ENCODE measurements around the gene TREM1. TPM values are rescaled to one million over a fixed set of nuclear protein-coding genes. Genes with fewer than 3 reads are reported as not detected.

Gene TREM1
- total RNA-seq, 1 donor from 2014 or later, result not detected

DNA sequence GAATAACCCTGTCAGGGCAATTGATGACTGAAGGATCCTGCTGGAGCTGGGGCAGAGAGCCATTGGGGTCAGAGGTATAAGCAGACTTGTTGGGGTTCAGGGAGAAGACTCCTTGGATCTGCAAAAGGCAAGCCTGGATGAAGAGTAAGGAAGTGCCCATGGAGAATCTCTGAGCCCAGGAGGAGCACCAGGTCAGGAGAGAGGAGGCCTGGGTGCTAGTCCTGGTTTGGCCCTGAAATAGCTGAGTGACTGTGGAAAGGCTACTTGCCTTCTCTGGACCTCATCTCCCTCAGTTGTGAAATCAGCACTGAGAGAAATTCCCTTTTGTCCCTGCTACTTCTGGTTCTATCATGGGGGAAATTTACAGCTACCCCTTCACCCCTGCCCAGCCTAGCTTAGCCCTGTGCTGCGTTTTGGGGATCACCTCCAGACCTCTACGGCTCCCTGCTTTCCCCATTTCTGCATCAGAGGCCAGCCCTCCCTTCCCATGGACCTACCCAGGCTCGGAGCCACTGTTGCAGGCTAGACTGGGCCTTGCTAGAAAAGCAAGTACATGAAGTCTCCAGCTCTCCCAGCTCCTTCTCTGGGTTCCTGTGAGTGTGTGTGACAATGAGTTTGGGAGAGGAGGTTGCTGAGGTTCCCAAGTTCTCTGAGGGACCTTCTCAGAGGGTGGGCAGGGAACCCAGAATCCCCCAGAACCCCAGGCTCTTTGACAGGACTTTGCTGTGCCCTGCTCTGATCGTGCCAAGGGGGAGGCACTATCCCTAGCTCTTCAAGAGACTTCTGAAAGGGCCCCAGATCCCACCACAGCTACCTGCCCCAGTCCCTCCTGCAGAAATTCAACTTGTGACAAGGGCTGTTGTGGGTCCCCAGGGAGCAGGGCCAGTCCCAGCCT lies 46.6 kb upstream of the TREM1 start:
- ATAC-seq (ENCODE audit: low read depth) (no peak), DNase-seq (no peak)
- peak overlapping the region; percentile 90 for H3K27ac Mint-ChIP-seq
- H3K36me3 Mint-ChIP-seq (ENCODE audit: low read depth), result no peaks in the 10 kb centered on the region
- H3K4me1 Mint-ChIP-seq, result peaks cover 49% of the 10 kb centered on the region
- ChIA-PET POLR2A (interaction anchor here (0.5 to 3.1 kb wide), 9 partner anchors 9 to 705 kb away, joined by 3 to 17 read pairs (median 4); partner anchors contain the start of genes NFYA, OARD1 and TOMM6), CTCF (interaction anchor here (0.9 to 4.3 kb wide), 6 partner anchors 10 to 259 kb away, joined by 3 to 37 read pairs (median 8); no protein-coding TSS in a partner anchor)
- intact Hi-C loops (cut with micrococcal nuclease), result no loop called here
- H3K27me3 Mint-ChIP-seq, result peaks cover 3% of the 10 kb centered on the region
- no peaks in the 10 kb centered on the region for H3K9me3 Mint-ChIP-seq
- TF ChIP-seq, protein P1, sequence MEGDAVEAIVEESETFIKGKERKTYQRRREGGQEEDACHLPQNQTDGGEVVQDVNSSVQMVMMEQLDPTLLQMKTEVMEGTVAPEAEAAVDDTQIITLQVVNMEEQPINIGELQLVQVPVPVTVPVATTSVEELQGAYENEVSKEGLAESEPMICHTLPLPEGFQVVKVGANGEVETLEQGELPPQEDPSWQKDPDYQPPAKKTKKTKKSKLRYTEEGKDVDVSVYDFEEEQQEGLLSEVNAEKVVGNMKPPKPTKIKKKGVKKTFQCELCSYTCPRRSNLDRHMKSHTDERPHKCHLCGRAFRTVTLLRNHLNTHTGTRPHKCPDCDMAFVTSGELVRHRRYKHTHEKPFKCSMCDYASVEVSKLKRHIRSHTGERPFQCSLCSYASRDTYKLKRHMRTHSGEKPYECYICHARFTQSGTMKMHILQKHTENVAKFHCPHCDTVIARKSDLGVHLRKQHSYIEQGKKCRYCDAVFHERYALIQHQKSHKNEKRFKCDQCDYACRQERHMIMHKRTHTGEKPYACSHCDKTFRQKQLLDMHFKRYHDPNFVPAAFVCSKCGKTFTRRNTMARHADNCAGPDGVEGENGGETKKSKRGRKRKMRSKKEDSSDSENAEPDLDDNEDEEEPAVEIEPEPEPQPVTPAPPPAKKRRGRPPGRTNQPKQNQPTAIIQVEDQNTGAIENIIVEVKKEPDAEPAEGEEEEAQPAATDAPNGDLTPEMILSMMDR (IDR thresholded peaks at IDR 0.05), result no peak
- peak overlapping the region; percentile 57 for H3K4me3 Mint-ChIP-seq

DNA sequence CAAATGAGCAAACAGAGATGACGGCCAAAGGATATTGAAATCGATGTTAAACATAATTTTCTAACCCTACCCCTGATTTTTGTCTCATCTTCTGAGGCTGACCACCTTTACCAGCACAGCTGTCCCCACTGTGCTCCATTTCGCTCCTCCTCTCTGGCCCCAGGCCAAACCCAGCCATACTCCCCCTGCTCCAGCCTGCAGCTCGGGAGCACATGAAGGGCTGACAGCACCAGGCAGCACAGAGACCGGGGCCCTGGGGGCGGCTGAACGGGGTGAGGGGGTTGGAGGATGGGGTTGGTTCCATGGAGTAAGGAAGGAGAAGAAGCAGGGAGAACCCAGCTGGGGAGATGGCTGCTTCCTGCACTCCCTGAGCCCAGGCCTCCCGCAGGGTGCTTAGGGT lies 45.8 kb upstream of the TREM1 start:
- ATAC-seq (ENCODE audit: low read depth) (no peak), DNase-seq (no peak)
- intact Hi-C loops (cut with micrococcal nuclease), result no loop called here
- H3K4me3 Mint-ChIP-seq, result no peak overlapping the region
- CTCF ChIA-PET, result interaction anchor here (0.9 to 4.3 kb wide), 3 partner anchors 13 to 26 kb away, joined by 3 to 37 read pairs (median 12); no protein-coding TSS in a partner anchor
- H3K9me3 Mint-ChIP-seq, result no peaks in the 10 kb centered on the region
- H3K4me1 Mint-ChIP-seq, result peaks cover 49% of the 10 kb centered on the region
- POLR2A ChIA-PET, result interaction anchor here (2.9 to 3.1 kb wide), 2 partner anchors 13 to 260 kb away, joined by 13 to 17 read pairs; partner anchors contain the start of genes NFYA and OARD1
- peaks cover 4% of the 10 kb centered on the region for H3K27me3 Mint-ChIP-seq
- H3K27ac Mint-ChIP-seq, result no peak overlapping the region
- no peaks in the 10 kb centered on the region for H3K36me3 Mint-ChIP-seq (ENCODE audit: low read depth)
- TF ChIP-seq, protein P1 (IDR thresholded peaks at IDR 0.05), result no peak

DNA sequence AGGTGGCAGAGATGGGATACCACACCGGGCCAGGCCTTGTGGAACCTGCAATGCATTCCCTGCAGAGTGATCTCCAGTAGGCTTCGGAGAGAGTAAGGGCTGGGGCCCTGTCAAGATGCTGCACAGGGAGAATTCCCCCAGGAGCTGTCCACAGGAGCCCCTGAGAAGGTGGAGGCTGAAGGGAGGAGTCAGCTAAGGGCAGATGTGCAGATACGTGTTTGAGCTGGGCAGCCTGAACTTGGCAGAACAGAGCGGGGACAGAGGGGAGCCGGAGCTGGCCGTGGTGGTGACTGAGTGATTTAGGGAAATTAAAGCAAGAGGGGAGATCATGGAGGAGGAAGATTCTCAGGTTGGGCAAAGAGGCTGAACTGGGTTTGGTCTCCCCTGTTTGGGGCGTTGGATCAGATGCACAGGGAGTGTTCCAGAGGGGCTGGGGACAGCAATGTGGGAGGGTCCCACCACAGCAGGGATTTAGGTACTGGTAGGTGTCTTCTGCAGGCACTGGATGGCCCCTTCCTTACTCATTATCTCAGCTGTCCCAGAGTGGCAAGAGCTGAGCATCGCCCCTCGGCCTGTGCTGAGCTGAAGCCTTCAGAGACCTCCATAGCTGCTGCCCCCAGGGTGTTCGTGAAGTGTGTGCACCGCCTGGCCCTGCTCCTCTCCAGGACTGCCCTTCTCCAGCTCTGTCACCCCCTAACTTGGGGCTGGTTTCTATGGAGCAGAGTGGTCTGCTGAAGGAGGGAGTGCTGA lies 45.1 kb upstream of the TREM1 start:
- DNase-seq (no peak), ATAC-seq (ENCODE audit: low read depth) (no peak)
- Mint-ChIP-seq H3K4me3 (no peak overlapping the region), H3K36me3 (ENCODE audit: low read depth) (no peaks in the 10 kb centered on the region), H3K27me3 (peaks cover 7% of the 10 kb centered on the region), H3K9me3 (no peaks in the 10 kb centered on the region), H3K27ac (peak overlapping the region; percentile 6), H3K4me1 (peaks cover 48% of the 10 kb centered on the region)
- intact Hi-C loops (cut with micrococcal nuclease), result no loop called here
- ChIA-PET POLR2A (no interaction called here), CTCF (interaction anchor here (4.3 kb wide), 1 partner anchor 12 kb away, joined by 37 read pairs; no protein-coding TSS in a partner anchor)
- TF ChIP-seq, protein P1 (IDR thresholded peaks at IDR 0.05), result no peak

DNA sequence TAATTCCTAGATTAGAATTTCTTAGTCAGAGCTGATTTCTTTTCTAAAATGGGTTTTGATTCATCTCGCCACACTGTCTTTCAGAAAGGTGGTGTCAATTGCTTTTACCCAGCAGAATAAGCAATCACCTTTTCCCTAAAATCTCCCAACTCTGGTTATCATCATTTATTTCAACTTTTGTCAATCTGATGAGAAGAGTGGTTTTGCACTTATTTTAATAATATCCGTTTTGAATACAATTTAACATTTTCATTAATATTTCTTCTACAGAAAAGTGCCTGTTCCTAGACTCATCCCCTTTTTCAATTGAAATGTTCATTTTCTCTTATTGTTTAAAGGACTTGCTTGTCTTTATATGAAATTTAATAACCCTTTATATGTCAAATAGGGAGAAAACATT lies 40.7 kb upstream of the TREM1 start:
- Mint-ChIP-seq H3K9me3 (no peaks in the 10 kb centered on the region), H3K36me3 (ENCODE audit: low read depth) (no peaks in the 10 kb centered on the region), H3K27me3 (peaks cover 14% of the 10 kb centered on the region), H3K4me1 (peaks cover 7% of the 10 kb centered on the region), H3K27ac (no peak overlapping the region), H3K4me3 (no peak overlapping the region)
- CTCF ChIA-PET, result interaction anchor here (1.1 kb wide), 1 partner anchor 8 kb away, joined by 3 read pairs; no protein-coding TSS in a partner anchor
- POLR2A ChIA-PET, result no interaction called here
- no peak for ATAC-seq (ENCODE audit: low read depth)
- TF ChIP-seq, protein P1 (IDR thresholded peaks at IDR 0.05), result no peak
- no peak for DNase-seq
- intact Hi-C loops (cut with micrococcal nuclease), result no loop called here

Data from activated B cell treated with CpG ODN at 0.5 μM for 24 hours (primary cell).